ENCODE results near the gene PRDX6. TPM values are rescaled to one million over a fixed set of nuclear protein-coding genes. Genes with fewer than 3 reads are reported as not detected.

The PRDX6 gene
- total and polyA plus RNA-seq, 2 donors (not counting 1 experiment from before 2014, with no cell fraction given), result 51.6 to 85.2 TPM

DNA sequence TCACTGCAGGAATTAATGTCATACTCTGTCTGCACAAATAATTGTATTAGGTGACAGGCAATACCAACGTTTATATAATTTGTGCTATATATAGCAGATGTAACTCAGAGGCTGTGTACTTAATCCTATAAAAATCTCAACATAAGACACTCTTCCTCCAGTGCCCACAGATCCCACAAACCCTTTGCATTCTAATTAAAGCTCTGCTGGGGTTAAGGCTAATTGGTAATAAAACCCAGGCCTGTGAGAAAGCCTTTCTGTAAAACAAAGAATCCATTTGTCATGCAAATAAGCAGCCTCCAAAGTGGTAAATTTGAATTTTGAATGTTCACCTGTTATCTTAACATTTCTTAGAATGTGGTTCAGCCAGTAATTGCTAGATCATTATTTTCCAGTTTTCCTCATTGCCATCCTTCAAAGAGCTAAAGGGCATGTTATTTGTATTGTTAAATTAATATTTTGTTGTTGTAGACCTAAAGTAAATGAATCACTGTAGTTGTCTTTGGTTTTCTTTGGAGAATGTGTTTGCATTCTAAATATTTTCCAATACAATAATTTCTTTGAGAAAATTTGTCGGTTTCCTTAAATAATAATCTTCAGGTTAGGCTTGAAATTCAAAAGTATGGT lies 46.3 kb upstream of the PRDX6 start:
- H3K4me1 ChIP-seq (ENCODE audit: control insufficient read depth in 2 of 2, insufficient read depth in 2 of 2, low read length in 2 of 2), result peaks cover 20 to 23% of the 10 kb centered on the region in 2 donors
- H3K27me3 ChIP-seq (replicated peaks in 1 of 4; ENCODE audit: control extremely low read depth in 1 of 4, control insufficient read depth in 3 of 4, insufficient read depth in 4 of 4, low read length in 3 of 4), result no peaks in the 10 kb centered on the region
- ATAC-seq (ENCODE audit: low read depth), result no peak
- H3K4me2 ChIP-seq (replicated peaks; ENCODE audit: low read depth, low read length, poor library complexity, severe bottlenecking), result no peak overlapping the region
- H4K20me1 ChIP-seq (ENCODE audit: control insufficient read depth, insufficient read depth, low read length, poor library complexity, severe bottlenecking), result no peaks in the 10 kb centered on the region
- H2AFZ ChIP-seq (ENCODE audit: insufficient read depth, low read depth, low read length, poor library complexity, severe bottlenecking), result peak overlapping the region; percentile 25
- peaks cover 24% of the 10 kb centered on the region for H3K4me1 Mint-ChIP-seq
- no peaks in the 10 kb centered on the region for H3K27me3 Mint-ChIP-seq
- peak overlapping the region; percentile 10 for H3K27ac Mint-ChIP-seq
- DNase-seq, result no peak
- no CpG with 5 or more reads among the region's 2 CpGs for WGBS (ENCODE audit: insufficient coverage)
- peak overlapping the region; percentile 74 for H3K4me3 Mint-ChIP-seq
- H3K4me3 ChIP-seq (ENCODE audit: control extremely low read depth in 1 of 5, extremely low read depth in 1 of 5, insufficient read depth in 1 of 5, low read depth in 2 of 5, low read length in 4 of 5), result no peak overlapping the region
- ChIA-PET POLR2A (interaction anchor here (1.3 kb wide), 1 partner anchor 393 kb away, joined by 3 read pairs; the partner anchor contains the start of gene DARS2), CTCF (interaction anchor here (0.7 to 4.7 kb wide), 35 partner anchors 9 to 832 kb away, joined by 3 to 73 read pairs (median 4); partner anchors contain the start of genes CENPL, DARS2, KLHL20 and PRDX6)
- no peaks in the 10 kb centered on the region for H3K9me3 ChIP-seq (ENCODE audit: control extremely low read depth in 1 of 3, control insufficient read depth in 2 of 3, insufficient read depth in 1 of 3, low read length in 2 of 3)
- H3K79me2 ChIP-seq (ENCODE audit: control insufficient read depth, insufficient read depth, low read length), result no peaks in the 10 kb centered on the region
- no peak overlapping the region for H3K9ac ChIP-seq (ENCODE audit: low read length)
- TF ChIP-seq CTCF (IDR thresholded peaks at IDR 0.05) (no peak), EZH2 (IDR thresholded peaks at IDR 0.05; ENCODE audit: borderline replicate concordance, insufficient read depth, low read depth, low read length, poor library complexity, severe bottlenecking) (no peak)
- peak overlapping the region in 1 of 2 donors; percentile 63 for H3K27ac ChIP-seq (ENCODE audit: low read length in 2 of 2)
- H3K36me3 ChIP-seq (replicated peaks in 1 of 2; ENCODE audit: control extremely low read depth in 1 of 2, control insufficient read depth in 1 of 2, extremely low read depth in 1 of 2, insufficient read depth in 2 of 2, low read length in 1 of 2), result no peaks in the 10 kb centered on the region
- intact Hi-C loops (cut with micrococcal nuclease), result loop anchor here (1.0 to 5.0 kb wide), 4 partner anchors 47 to 592 kb away; partner anchors contain the start of genes PRDX6 and RC3H1
- H3K9me3 Mint-ChIP-seq (ENCODE audit: insufficient read depth), result no peaks in the 10 kb centered on the region
